HUES64 (cell line): ENCODE results near the gene PRKCZ.

ENCODE experiments used
- H3K27ac ChIP-seq: 2 replicates; pipeline ENCODE4 v1.7.0; 2013; ENCODE audit warnings: low read depth, low read length, inconsistent platforms
- H3K27me3 ChIP-seq: 2 replicates; pipeline ENCODE4 v1.6.1; 2013; ENCODE audit warnings: mild to moderate bottlenecking, low read length; ENCODE audit not compliant: insufficient read depth
- H3K36me3 ChIP-seq: 2 replicates; pipeline ENCODE4 v1.6.1; 2013; ENCODE audit warnings: mild to moderate bottlenecking, low read length; ENCODE audit not compliant: insufficient read depth
- H3K4me1 ChIP-seq: 2 replicates; pipeline ENCODE4 v1.6.1; 2013; ENCODE audit warnings: mild to moderate bottlenecking, low read length, moderate library complexity; ENCODE audit not compliant: insufficient read depth
- H3K4me3 ChIP-seq: 2 replicates; pipeline ENCODE4 v1.5.1; 2013; ENCODE audit warnings: mild to moderate bottlenecking, low read length, moderate library complexity
- H3K9ac ChIP-seq: 2 replicates; pipeline ENCODE4 v1.6.1; 2013; ENCODE audit warnings: mild to moderate bottlenecking, low read depth, low read length
- H3K9me3 ChIP-seq: 2 replicates; pipeline ENCODE4 v1.6.1; 2013; ENCODE audit warnings: low read depth, low read length; ENCODE audit not compliant: insufficient read depth
- WGBS: fragments of 150-250, 120-280 bp; methylation state at CpG from one replicate; pipeline ENCODE4 v1.1.7; 2013; ENCODE audit warnings: missing lambda C conversion rate; 5-methylcytosine and 5-hydroxymethylcytosine counted together

PRKCZ gene

DNA sequence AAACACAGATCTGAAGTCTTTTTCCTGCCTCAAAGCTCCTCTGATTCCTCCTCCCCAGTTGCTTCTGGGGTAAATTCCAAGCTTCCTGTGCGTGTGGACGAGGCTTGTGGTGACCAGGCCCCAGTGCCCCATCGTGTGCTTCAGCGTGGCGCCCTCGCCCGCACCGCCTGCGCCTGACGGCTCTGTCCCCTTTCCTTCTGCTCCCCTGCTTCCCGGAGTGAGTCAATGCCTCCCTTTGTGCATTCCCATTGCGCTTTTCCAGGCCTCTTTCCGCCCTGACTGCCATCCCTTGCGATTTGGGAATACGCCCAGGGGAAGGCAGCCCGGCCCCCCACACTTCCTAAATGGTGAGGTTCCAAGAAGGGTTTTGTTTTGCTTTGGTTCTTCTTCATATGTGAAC, 108.1 kb downstream of the PRKCZ start:
- Histone ChIP-seq H3K4me1 (no peaks in the 10 kb centered on the region), H3K9ac (no peak overlapping the region), H3K9me3 (no peaks in the 10 kb centered on the region), H3K27ac (no peak overlapping the region), H3K36me3 (peaks cover 15% of the 10 kb centered on the region), H3K4me3 (no peak overlapping the region), H3K27me3 (no peaks in the 10 kb centered on the region)
- WGBS: 94% methylated on average over 16 of the region's 16 CpGs

- H3K36me3 ChIP-seq: peaks cover 14% of the 10 kb centered on the region
- no peak overlapping the region for H3K4me3 ChIP-seq
- no peaks in the 10 kb centered on the region for H3K9me3 ChIP-seq
- no peaks in the 10 kb centered on the region for H3K27me3 ChIP-seq
- H3K27ac ChIP-seq: no peak overlapping the region
- H3K9ac ChIP-seq: no peak overlapping the region
- WGBS: 96% methylated on average over 18 of the region's 18 CpGs
- H3K4me1 ChIP-seq: no peaks in the 10 kb centered on the region
Measured at GRCh38 chr1:2159124-2159523, 108.9 kb downstream of the PRKCZ start.

DNA sequence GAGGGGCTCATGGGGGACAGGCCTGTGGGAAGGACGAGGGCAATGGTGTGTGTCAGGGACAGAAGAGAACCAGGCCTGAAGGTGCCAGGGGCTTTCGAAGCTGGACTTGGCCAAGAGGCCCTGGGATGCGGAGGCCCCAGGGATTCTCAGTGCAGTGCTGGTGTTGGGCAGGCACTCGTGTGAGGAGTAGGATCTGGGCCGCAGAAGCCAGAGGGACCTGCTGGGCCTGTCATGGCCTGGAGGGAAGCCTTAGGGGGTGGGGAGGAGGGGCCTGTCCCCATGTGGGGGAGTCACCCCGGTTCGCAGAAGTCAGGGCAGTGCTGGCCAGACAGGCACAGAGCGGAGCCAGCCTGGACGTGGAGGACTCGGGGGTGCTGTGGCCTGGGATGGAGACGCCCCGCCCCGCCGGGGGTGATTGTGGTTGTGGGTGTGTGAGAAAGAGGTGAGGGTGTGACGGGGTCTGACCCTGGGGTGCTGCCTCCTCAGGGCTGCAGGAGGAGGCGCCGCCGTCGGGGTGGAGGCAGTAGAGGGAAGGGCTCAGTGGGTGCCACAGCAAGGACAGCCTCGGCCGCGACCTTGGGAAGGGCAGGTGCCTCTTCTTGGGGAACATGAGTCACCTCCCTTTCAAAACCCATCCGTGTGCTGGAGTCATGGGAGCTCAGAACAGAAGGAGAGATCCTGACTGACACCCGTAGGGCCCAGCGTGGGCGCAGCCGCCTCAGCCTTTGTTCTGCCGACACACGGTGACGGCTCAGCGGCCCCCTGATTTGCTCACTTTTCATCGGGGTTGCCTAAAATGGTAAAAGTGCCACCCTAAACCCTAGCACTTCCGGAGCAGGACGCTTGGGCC, 110.5 kb downstream of the PRKCZ start:
- H3K9ac ChIP-seq: no peak overlapping the region; the same call in 1 of the 2 replicates
- H3K27me3 ChIP-seq: no peaks in the 10 kb centered on the region
- H3K4me3 ChIP-seq: no peak overlapping the region
- WGBS: 94% methylated on average over 34 of the region's 34 CpGs
- H3K9me3 ChIP-seq: no peaks in the 10 kb centered on the region
- peaks cover 3% of the 10 kb centered on the region; the same call in 1 of the 2 replicates for H3K4me1 ChIP-seq
- peaks cover 14% of the 10 kb centered on the region for H3K36me3 ChIP-seq
- no peak overlapping the region for H3K27ac ChIP-seq

DNA sequence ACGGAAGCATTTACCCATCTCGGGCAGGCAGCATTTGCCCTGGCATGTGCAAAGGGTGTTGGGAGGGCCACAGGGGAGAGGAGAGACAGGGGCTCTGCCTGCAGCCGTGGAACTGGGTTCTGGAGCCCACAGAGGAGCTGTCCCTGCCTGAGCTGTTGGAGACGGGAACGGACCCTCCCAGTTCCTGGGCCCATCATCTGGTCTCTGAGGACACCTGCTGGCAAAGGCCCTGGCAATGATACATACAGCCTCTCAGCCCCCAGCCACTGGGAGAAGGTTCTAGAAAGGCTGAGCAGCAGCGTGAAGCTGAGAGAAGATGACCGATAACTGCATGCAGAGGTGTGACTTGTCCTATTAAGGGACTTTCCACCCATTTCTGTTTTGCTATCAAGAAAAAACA, 113.0 kb downstream of the PRKCZ start:
- Histone ChIP-seq H3K9me3 (no peaks in the 10 kb centered on the region), H3K27ac (no peak overlapping the region), H3K27me3 (no peaks in the 10 kb centered on the region), H3K9ac (no peak overlapping the region), H3K4me3 (no peak overlapping the region), H3K36me3 (peaks cover 5% of the 10 kb centered on the region; the same call in 1 of the 2 replicates), H3K4me1 (peaks cover 3% of the 10 kb centered on the region; the same call in 1 of the 2 replicates)
- 92% methylated on average over 7 of the region's 7 CpGs for WGBS

DNA sequence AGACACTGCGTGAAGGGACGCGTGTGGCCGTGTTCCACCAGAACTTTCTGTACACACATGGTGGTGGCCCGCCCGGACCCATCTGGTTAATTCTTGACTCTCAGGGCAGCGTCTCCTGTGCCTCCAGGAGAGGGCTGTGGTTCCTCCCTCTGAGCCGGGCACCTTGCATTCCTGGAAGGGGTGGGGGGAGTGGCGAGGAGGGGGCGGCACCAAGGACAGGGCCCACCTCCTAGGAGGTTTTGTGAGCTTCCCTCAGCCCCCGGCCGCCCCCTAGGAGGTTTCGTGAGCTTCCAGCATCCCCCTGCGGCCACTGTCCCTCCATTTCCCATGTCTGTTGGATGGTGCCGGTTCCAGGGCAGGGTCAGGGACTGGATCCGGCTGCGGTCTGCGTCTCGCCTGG, 115.4 kb downstream of the PRKCZ start:
- Histone ChIP-seq H3K9me3 (no peaks in the 10 kb centered on the region), H3K4me1 (peaks cover 3% of the 10 kb centered on the region; the same call in 1 of the 2 replicates), H3K4me3 (no peak overlapping the region), H3K36me3 (no peaks in the 10 kb centered on the region), H3K9ac (no peak overlapping the region), H3K27ac (no peak overlapping the region), H3K27me3 (no peaks in the 10 kb centered on the region)
- 85% methylated on average over 19 of the region's 19 CpGs for WGBS

DNA sequence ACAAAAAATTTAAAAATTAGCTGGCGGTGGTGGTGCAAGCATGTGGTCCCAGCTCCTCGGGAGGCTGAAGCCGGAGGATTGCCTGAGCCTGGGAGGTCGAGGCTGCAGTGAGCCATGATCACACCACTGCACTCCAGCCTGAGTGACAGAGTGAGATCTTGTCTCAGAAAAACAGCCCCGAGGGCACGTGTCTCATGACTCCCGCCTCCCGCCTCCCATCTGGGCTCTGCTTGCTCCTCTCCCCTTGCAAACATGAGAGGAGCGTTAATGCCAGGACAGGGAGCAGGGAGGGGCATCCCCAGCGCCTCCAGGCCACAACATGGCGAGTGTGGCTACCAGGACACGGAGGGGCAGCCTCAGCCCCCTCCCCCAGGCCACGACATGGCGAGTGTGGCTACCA, 116.0 kb downstream of the PRKCZ start:
- WGBS: 92% methylated on average over 14 of the region's 14 CpGs
- no peaks in the 10 kb centered on the region for H3K9me3 ChIP-seq
- no peak overlapping the region for H3K9ac ChIP-seq
- H3K36me3 ChIP-seq: no peaks in the 10 kb centered on the region
- peaks cover 3% of the 10 kb centered on the region; the same call in 1 of the 2 replicates for H3K4me1 ChIP-seq
- H3K27me3 ChIP-seq: no peaks in the 10 kb centered on the region
- H3K27ac ChIP-seq: no peak overlapping the region
- H3K4me3 ChIP-seq: no peak overlapping the region

- H3K9me3 ChIP-seq: no peaks in the 10 kb centered on the region
Measured at GRCh38 chr1:2166695-2167094, 116.5 kb downstream of the PRKCZ start.

DNA sequence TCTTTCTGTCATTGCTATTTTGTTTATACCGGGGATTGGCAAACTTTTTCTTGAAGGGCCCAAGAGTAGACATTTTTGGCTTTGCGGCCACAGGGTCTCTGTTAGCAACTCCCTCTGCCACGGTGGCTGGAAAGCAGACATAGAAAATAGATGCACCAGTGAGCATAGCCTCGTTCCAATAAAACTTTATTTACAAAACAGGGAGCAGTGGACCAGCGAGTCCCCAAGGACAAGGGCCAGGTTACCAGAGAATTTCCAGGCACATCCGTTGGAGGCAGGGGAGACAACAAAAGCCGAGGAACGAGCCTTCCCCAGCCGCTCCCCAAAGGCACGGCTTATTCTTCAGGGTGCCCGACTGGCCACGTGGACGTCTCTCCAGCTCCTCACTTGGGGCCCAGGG, 117.9 kb downstream of the PRKCZ start:
- H3K4me1 ChIP-seq: peaks cover 3% of the 10 kb centered on the region; the same call in 1 of the 2 replicates
- H3K36me3 ChIP-seq: peaks cover 8% of the 10 kb centered on the region
- H3K9ac ChIP-seq: no peak overlapping the region
- H3K9me3 ChIP-seq: no peaks in the 10 kb centered on the region
- WGBS: 95% methylated on average over 13 of the region's 13 CpGs
- no peak overlapping the region for H3K4me3 ChIP-seq
- no peak overlapping the region for H3K27ac ChIP-seq
- no peaks in the 10 kb centered on the region for H3K27me3 ChIP-seq

More at GRCh38 chr1:2166695-2167094, 116.5 kb downstream of the PRKCZ start:
- Histone ChIP-seq H3K4me1 (peaks cover 3% of the 10 kb centered on the region; the same call in 1 of the 2 replicates), H3K9ac (no peak overlapping the region), H3K27ac (no peak overlapping the region), H3K27me3 (no peaks in the 10 kb centered on the region), H3K36me3 (no peaks in the 10 kb centered on the region; the same call in 1 of the 2 replicates), H3K4me3 (no peak overlapping the region)
- 94% methylated on average over 10 of the region's 10 CpGs for WGBS

DNA sequence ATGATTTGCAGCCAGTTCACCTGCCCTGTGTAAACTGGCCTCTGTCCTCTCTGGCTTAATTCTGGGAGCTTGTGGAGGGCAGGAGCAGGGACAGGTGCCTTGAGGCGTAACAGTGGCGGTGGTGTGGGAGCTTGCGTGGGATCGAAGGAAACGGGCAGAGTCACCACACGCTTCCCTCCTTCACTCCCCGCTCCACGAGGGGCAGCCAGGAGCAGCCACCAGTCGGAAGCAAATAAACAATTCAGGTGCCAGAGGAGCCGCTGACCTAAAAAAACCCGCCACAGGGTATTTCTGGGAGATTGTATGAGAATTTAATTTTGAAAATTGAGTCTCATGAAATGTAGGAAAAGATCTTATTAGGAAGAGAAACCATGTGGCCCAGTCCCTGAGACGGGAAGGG, 118.3 kb downstream of the PRKCZ start:
- H3K4me1 ChIP-seq: peaks cover 3% of the 10 kb centered on the region; the same call in 1 of the 2 replicates
- WGBS: 96% methylated on average over 12 of the region's 12 CpGs
- no peak overlapping the region for H3K4me3 ChIP-seq
- H3K9ac ChIP-seq: no peak overlapping the region
- H3K9me3 ChIP-seq: no peaks in the 10 kb centered on the region
- no peak overlapping the region for H3K27ac ChIP-seq
- H3K27me3 ChIP-seq: no peaks in the 10 kb centered on the region
- peaks cover 8% of the 10 kb centered on the region for H3K36me3 ChIP-seq

DNA sequence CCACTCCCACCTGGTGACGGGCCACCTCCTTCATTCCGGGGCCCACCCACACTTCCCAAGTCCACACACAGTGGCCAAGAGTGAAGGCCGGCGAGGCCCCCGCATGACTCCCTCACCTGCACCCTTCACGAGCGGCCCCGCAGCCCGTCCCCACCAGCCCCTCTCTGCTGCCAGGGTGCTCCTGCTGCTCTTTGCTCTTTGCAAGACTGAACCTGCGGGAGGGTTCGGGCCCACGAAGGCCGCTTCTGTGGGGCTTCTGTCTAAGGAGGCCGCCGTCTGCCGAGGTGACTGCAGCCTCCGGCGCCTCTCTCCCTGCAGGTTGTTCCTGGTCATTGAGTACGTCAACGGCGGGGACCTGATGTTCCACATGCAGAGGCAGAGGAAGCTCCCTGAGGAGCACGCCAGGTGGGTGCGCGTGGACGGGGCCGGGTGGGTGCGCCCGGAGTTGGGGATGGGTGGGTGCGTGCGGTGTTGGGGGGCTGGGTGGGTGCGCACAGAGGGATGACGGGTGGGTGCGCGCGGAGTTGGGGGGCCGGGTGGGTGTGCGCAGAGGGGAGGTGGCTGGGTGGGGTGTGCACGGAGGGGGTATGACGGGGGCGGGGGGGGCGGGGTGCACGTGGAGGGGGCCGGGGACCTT, 119.1 kb downstream of the PRKCZ start:
- 95% methylated on average over 41 of the region's 43 CpGs for WGBS
- Histone ChIP-seq H3K36me3 (peaks cover 8% of the 10 kb centered on the region), H3K27ac (no peak overlapping the region), H3K4me3 (no peak overlapping the region), H3K27me3 (no peaks in the 10 kb centered on the region), H3K4me1 (peaks cover 3% of the 10 kb centered on the region; the same call in 1 of the 2 replicates), H3K9ac (no peak overlapping the region), H3K9me3 (no peaks in the 10 kb centered on the region)

- Histone ChIP-seq H3K27me3 (no peaks in the 10 kb centered on the region), H3K36me3 (peaks cover 8% of the 10 kb centered on the region)
- WGBS: 94% methylated on average over 11 of the region's 11 CpGs
Measured at GRCh38 chr1:2170211-2170610, 120.0 kb downstream of the PRKCZ start.

More at GRCh38 chr1:2170211-2170610, 120.0 kb downstream of the PRKCZ start:
- peaks cover 3% of the 10 kb centered on the region; the same call in 1 of the 2 replicates for H3K4me1 ChIP-seq
- no peak overlapping the region for H3K27ac ChIP-seq
- no peak overlapping the region for H3K4me3 ChIP-seq
- H3K9me3 ChIP-seq: no peaks in the 10 kb centered on the region
- no peak overlapping the region for H3K9ac ChIP-seq
